Body of pancreas (tissue), 4 donors: ENCODE results near the gene HAUS7.

ENCODE experiments used
- CTCF ChIP-seq, 7 experiments: fragments of 450-650 bp in 4 of 7; fragments of 200-600 bp in 3 of 7; sonication (generic) in 3 of 7; IDR thresholded peaks; one replicate each; pipeline ENCODE4 v1.5.1; 2016 to 2019; ENCODE audit warnings: antibody characterized with exemption in 7 of 7
- POLR2A ChIP-seq, 3 donors: fragments of 450-650 bp; IDR thresholded peaks; one replicate each; pipeline ENCODE4 v1.6.1; 2016; ENCODE audit warnings: antibody characterized with exemption in 3 of 3, mild to moderate bottlenecking in 2 of 3

GRCh38 chrX:153478746-153479145 lies 8.4 kb upstream of the HAUS7 start:
- TF ChIP-seq CTCF (IDR thresholded peaks at IDR 0.05) (no peak), POLR2A (IDR thresholded peaks at IDR 0.05) (no peak)
